Measurements from ENCODE around the gene HFE. TPM values are rescaled to one million over a fixed set of nuclear protein-coding genes. Genes with fewer than 3 reads are reported as not detected.

HFE gene
- total and polyA plus RNA-seq, 2 of the 13 experiments (the other 11 are each of a cell fraction or from before 2014, with no cell fraction given) = 3.7 to 6.3 TPM

GRCh38 chr6:26124781-26125685 lies 37.8 kb downstream of the HFE start (continued):
- no peak for TF ChIP-seq GMEB1 (CRISPR knock-in tag; IDR thresholded peaks at IDR 0.05; ENCODE audit: borderline replicate concordance)
- TF ChIP-seq KIAA2018 (CRISPR knock-in tag; IDR thresholded peaks at IDR 0.05; ENCODE audit: borderline replicate concordance) = no peak
- TF ChIP-seq HNRNPL (IDR thresholded peaks at IDR 0.05; ENCODE audit: low read depth, low read length) = 0 out of 2 replicates have a peak, but pooled peaks have one; percentile 63
- TF ChIP-seq ZNF34 (CRISPR knock-in tag; IDR thresholded peaks at IDR 0.05; ENCODE audit: borderline replicate concordance) = no peak
- TF ChIP-seq PAX8 (CRISPR knock-in tag; IDR thresholded peaks at IDR 0.05; ENCODE audit: borderline replicate concordance) = 0 out of 2 replicates have a peak, but pooled peaks have one; percentile 4
- no peak for TF ChIP-seq IRX3 (CRISPR knock-in tag; IDR thresholded peaks at IDR 0.05; ENCODE audit: borderline replicate concordance, low read depth)
- no peak for TF ChIP-seq ZNF790 (CRISPR knock-in tag; IDR thresholded peaks at IDR 0.05; ENCODE audit: borderline replicate concordance)
- TF ChIP-seq THAP8 (CRISPR knock-in tag; IDR thresholded peaks at IDR 0.05; ENCODE audit: borderline replicate concordance) = 0 out of 2 replicates have a peak, but pooled peaks have one; percentile 33
- no peak for TF ChIP-seq GATAD1 (CRISPR knock-in tag; IDR thresholded peaks at IDR 0.05)
- TF ChIP-seq KDM5A (IDR thresholded peaks at IDR 0.05; ENCODE audit: borderline replicate concordance, low read length) = 0 out of 2 replicates have a peak, but pooled peaks have one; percentile 24
- 0 out of 2 replicates have a peak, but pooled peaks have one; percentile 10 for TF ChIP-seq ARID2 (CRISPR knock-in tag; IDR thresholded peaks at IDR 0.05; ENCODE audit: borderline replicate concordance)
- 0 out of 2 replicates have a peak, but pooled peaks have one; percentile 8 for TF ChIP-seq PLSCR1 (CRISPR knock-in tag; IDR thresholded peaks at IDR 0.05; ENCODE audit: borderline replicate concordance)
- 0 out of 2 replicates have a peak, but pooled peaks have one; percentile 14 for TF ChIP-seq ZNF782 (CRISPR knock-in tag; IDR thresholded peaks at IDR 0.05; ENCODE audit: borderline replicate concordance)
- TF ChIP-seq ZNF317 (CRISPR knock-in tag; IDR thresholded peaks at IDR 0.05) = 0 out of 2 replicates have a peak, but pooled peaks have one; percentile 18
